HG02759 (cell line): ENCODE measurements around the gene UGT1A8.
"Not testable (repeated sequence)": the region's sequence is repeated elsewhere in the genome, so short reads cannot be mapped to it uniquely, and the experiment has no call there.

Experiments
- ATAC-seq: cut with Tn5 transposase; IDR thresholded peaks from one replicate; pipeline ENCODE4 v1.9.1; 2021; ENCODE audit warnings: mild to moderate bottlenecking, moderate library complexity; ENCODE audit not compliant: unreplicated experiment

The UGT1A8 gene

DNA sequence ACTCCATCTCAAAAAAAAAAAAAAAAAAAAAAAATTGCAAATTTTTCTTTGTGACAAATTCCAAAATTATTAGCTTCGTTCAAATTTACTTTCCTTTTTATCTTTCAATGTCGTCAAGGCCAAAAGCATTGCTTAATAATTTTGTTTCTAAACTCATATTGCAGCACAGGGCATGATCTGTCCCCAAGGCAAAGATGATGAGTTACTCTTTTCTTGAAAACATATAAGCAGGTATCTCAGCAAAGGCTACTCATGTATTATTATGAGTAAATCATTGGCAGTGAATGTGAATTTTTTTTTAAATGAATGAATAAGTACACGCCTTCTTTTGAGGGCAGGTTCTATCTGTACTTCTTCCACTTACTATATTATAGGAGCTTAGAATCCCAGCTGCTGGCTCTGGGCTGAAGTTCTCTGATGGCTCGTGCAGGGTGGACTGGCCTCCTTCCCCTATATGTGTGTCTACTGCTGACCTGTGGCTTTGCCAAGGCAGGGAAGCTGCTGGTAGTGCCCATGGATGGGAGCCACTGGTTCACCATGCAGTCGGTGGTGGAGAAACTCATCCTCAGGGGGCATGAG lies 64.2 kb downstream of the UGT1A8 start, which contains the start of gene UGT1A7:
Gene UGT1A7, plus strand, starts transcription at position 381 of the 579 bp plus-strand sequence. Its CDS starts 37 bp downstream, at position 418.
- ATAC-seq = no peak

DNA sequence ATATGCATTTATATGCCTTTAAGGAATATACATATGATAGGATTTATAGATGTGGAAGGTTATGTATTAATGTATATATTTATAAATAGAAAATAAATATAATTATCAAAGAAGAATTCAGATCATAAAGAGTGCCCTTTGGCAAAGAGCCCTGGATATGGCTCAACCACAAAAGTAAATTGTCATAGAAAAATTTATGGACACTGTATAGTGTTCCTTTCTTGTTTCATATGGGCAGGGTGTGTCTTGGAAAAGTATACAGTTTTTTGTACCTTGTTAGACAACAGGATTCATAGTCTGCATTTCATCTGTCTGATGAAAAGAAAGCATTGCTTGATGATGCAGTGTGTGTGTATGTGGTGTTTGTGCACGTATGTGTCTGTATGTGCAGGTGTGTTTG lies 67.2 kb downstream of the UGT1A8 start:
- no peak for ATAC-seq

DNA sequence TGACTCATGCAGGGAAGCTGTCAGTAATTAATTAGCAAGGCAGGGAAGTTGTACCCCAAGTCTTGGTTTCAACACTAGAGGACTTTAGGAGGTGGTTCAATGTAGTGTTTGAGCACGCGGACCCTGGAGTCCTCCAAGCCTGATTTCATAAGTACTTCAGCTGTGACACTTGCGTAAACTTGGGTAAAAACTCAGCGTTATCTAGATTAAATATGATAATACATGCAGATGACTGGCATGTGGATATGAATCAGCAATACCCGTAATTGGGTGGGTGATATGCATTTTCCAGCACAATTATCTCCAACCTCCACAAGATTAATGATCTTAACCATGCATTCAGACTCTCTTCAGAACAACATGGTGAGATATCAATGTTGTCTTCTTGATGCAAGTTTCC lies 69.5 kb downstream of the UGT1A8 start:
- ATAC-seq = no peak

DNA sequence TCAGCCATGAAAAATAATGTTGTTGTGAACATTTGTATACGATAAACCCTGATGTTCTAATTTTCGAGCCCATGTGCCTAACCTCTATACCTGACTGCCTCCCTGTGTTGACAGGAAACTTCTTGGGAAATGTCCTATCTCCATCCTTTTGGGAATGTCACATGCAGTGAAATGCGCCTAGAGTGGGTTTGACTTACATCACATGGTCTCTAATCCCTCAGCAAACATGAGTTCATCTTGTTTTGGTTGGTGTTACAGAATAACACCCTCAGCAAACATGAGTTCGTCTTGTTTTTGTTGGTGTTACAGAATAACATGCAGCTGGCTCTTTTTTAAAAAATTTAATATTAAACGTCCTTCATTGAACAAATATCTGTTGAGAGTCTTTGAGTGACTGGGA lies 70.9 kb downstream of the UGT1A8 start:
- ATAC-seq = no peak

DNA sequence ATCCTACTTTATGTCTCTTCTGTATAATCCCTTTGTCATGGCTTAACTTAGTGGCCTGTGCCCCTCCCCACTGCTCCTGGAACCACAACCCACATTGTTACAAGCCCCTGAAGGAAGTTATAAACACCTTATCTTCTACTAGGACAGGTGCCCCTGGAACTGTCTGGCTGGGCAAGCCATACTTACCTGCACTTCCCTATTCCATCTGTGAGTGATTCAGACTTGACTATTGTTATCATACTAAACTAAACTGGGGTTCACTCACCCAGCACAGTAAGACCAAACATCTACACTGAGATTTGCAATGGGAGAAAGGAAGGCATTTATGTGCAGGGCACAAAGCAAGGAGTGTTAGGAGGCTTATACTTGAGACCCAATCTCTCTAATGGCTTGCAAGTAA lies 71.6 kb downstream of the UGT1A8 start:
- ATAC-seq = no peak

DNA sequence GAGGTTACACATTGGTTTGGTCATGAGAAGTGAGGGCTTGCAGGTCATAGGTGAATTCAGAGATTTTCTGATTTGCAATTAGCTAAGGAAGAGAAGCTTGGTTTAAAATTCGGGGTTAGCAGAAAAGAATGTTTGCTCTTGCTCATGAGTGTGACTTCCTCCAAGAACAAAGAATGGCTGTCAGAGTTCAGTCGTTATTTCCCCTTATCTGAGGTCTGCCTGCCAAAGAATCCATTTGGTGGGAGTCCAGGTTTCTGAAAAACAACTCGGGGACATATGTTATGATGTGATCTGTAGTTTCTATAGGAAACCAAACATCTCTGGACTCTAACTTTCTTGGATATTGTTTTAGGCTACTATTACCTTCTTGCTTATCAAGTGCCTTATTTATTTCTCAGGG lies 72.1 kb downstream of the UGT1A8 start:
- ATAC-seq = no peak

DNA sequence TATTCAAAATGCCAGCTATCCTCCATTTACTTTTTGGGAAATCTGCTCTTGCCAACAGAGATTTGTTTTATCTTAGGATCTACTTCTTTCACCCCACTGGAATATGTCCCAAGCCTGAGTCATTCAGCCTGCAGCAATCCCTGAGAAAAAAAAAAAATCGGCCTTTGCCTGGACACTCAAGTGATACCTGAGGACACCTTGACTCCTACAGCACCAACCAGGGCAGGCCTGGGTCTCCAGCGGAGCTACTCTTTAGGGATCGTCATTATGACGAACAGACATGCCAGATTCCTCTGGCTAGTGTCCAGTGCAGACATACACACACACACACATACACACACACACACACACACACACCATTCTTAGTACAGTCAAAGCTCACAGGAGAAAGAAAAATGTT lies 73.0 kb downstream of the UGT1A8 start:
- ATAC-seq = no peak

DNA sequence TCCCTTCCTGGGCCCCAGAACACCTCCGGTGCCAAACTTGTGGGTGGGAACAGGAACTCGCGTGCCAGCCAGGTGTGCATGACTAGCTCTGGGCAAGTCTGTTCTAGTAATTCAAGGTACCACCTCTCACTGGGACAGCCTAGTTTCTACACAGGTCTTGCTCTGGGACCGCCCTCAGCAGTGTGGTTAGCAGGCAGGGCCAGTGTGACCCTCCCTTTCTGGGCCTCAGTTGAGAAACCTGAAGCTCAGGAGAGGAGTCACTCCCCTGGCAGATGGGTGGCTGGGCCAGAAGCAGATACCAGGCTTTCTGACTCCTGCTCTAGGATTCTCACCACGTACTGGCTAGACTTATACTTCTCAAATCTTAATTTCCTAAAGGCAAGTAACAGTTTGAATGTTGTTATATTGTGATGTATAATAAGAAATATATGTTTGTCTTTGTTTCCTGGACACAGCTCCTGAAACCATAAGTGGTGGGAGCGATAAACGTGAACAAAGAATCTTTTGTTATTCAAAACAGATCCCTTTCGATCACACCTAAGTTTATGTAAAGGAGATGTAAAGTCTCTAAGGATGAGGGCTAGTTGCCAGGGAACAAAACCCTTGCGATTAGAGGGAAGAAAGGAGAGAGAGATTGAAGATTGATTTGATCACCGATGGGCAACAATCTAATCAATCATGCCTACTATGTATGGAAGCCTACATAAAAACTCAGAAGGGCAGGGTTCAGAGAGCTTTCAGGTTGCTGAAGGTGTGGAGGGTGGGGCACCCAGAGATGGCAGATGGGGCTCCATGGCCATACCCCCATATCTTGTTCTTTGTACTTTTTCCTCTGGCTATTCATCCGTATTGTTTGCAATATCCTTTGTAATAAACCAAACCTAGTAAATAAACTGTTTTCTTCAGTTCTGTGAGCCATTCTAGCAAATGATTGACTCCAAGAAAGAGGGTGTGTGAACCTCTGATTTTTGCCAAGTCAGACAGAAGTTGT lies 74.3 kb downstream of the UGT1A8 start:
- no peak for ATAC-seq

DNA sequence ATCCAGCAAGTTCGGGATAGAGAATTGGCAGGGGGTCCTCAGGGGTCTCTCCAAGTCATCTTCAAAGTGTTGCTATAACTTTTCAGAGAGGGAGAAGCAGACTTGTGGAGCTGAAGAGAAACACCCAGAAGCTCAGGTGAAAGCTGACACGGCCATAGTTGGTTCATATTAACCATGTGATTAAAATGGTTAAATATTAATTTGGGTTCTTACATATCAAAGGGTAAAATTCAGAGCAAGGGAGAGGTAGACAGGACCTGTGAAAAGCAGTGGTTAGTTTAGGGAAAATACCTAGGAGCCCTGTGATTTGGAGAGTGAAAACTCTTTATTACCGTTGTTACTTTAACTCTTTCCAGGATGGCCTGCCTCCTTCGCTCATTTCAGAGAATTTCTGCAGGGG lies 75.2 kb downstream of the UGT1A8 start, which contains the start of gene UGT1A6:
Gene UGT1A6, plus strand, starts transcription at position 243 of the 400 bp plus-strand sequence. Its CDS starts 115 bp downstream, at position 358.
- no peak for ATAC-seq

DNA sequence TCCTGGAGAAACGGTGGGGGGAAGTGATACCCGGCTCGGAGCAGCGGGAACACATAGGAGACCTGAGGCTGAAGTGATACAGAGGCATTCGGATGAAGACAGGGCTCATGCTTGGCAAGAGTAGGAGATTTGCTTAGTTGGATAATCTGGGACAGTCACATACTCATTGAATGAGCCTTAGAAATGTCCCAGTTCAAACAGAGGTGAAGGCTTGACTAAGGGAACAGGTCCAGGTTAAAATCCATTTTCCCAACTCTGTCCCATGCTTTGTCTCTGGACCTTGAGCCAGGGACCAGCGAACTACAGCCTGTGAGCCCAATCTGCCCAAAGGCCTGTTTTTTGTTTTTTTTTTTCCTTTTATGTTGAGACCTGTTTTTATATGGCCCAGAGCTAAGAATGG lies 76.5 kb downstream of the UGT1A8 start:
- ATAC-seq = no peak

DNA sequence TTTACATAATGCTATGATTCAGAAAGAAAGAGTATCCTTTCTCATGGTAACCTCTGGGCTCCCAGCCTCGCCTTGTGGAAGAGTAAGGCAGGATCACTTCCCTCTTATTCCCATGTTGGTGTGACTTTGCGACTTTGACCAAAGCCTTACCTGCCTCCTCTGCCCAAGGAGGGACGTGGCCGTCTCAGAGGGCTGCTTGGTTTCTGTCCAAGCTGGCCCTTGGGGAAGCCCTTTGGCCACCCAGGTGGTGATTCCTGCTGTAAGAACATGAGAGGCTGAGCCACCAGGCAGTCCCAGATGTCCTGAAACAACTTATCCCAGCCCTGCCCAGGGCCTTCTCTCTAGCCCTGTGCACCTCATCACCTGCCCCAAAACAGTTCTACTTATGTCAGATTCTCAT lies 81.3 kb downstream of the UGT1A8 start:
- ATAC-seq = no peak

DNA sequence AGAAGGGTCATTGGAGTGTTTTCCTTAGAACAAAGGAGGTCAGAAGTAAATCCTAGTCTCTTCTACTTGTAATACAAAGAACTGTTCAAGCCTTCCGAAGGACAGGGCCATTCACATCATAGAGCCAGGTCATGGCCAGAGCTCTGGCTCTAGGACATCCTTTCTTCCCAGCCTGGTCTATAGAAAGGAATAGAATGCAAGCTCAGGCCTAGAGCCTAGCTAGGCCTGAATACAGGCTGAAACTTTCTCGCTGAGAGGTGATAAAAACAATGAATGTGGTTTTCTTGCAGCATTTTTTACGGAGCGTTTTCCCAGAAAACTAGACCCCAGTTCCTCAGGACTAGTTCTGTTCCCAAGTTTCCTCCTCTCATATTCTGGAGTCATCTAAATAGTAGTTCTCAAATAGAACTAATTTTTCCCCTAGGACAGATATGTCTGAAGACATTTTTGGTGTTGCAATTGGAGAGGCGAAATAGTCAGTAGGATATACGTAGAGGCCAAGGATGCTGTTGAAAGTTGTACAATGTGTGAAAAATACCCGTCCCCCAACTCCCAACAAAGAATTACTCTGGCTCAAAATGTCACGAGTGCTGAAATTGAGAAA lies 82.1 kb downstream of the UGT1A8 start:
- ATAC-seq = no peak

DNA sequence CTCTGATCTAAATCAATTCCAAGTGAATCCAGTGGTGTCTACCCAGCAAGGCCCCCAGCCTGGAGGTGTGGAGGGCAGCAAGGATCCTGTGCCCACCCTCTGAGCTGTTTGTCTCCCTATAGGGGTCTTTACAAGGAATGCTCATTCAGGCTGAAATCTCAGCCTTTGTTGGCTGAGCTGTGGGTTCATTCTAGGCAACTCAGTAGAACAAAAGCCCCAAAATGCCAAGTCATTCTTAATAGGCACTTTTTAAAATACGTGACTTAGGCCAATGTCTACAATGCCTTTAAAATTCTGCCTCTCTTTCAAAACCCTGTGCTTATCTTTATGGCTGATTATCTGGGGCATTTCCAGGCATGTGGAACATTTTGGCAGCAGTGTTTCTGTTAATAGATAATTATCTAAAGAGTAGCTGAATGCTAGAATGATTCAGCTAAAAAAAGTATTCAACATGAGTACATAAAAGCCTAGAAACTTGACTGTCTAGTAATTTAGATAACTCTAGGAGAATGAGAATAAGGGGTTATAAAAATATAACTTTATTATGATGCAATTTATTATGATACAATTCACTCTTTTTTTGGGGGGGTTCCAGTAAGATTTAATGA lies 82.7 kb downstream of the UGT1A8 start:
- no peak for ATAC-seq

DNA sequence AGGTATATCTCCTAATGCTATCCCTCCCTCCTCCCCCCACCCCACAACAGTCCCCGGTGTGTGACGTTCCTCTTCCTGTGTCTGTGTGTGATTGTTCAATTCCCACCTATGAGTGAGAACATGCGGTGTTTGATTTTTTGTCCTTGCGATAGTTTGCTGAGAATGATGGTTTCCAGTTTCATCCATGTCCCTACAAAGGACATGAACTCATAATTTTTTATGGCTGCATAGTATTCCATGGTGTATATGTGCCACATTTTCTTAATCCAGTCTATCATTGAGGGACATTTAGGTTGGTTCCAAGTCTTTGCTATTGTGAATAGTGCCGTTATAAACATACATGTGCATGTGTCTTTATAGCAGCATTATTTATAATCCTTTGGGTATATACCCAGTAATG lies 83.4 kb downstream of the UGT1A8 start:
- ATAC-seq = not testable (repeated sequence)

DNA sequence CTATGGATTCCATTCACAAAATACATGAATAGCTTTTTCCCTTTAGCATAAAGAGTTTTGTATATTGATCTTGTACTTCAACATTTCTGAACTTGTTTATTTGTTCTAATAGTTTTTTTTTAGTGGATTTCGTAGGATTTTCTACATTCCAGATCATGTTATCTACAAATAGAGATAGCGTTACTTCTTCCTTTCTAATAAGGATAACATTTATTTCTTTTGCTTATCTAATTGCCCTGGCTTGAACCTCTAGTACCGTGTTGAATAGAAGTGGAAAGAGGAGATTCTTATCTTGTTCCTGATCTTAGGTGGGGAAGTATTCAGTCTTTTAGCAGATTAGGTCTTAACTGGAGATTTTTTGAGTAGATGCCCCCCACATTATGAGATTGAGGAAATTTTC lies 84.8 kb downstream of the UGT1A8 start:
- no peak for ATAC-seq

DNA sequence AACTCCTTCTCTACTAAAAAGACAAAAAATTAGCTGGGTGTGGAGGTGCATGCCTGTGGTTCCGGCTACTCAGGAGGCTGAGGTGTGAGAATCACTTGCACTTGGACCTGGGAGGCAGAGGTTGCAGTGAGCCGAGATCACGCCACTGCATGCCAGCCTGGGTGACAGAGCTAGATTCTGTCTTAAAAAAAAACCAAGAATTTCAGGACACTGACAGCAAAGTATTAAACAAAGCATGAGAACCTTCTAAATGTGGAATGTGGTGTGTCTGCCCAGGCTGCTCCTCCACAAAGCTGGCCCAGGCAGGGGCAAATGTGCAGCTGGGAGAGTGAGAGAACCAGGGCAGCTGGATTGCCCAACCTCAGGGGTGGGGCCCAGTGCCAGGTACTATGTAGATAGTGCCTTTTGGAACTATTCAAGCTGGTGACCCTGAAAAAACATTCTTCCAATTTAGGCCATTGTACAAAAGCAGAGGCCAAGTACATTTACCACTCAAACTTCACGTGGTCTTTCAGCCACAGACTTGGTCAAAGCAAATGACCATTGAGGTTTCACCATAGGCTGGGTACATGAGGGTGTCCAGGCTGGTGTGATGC lies 88.6 kb downstream of the UGT1A8 start:
- ATAC-seq = no peak

DNA sequence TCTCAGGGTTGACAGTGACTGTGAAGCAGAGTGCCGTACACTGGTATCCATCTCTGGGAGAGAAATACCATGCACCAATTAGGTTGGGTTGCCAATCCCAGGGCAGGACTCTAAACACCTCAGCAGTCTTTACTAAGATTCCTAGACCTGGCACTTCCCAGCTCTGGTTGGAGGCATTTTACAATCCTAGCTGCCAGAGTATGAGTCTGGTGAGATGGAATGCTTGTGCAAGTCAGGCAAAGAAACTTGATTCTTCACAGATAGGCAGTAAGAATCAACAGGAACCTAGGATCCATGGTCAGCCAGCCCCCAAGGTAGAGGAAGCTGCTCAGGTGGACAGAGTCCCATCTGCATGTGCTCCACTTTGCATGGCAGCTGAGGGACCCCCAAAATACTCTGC lies 89.3 kb downstream of the UGT1A8 start:
- ATAC-seq = no peak

DNA sequence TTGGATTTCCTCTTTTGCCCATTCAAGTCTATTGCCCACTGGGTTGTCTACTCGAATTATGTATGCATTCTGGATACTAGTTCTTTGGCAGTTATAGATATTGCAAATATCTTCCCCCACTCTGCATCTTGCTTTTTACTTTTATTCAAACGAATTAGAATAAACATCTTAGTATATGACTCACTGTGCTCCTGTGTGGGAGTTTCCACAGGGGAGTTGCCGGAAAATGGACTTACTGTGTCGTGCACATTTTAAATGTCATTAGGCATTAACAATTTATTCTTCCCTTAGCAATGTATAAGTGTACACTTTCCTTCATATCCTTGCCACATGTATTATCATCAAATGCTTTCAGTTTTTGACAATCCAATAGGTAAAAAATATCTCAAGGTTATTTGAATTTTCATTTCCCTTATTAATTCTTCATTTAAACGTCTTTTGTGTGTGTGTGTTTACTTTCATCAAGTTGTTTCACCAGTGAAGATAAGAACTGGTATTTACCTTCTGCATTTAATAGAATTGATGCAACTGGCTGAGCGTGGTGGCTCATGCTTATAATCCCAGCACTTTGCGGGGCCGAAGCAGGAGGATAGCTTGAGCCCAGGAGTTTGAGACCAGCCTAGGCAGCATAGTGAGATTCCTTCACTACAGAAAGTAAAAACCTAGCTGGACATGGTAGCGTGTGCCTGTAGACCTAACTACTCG lies 90.7 kb downstream of the UGT1A8 start:
- ATAC-seq = no peak

DNA sequence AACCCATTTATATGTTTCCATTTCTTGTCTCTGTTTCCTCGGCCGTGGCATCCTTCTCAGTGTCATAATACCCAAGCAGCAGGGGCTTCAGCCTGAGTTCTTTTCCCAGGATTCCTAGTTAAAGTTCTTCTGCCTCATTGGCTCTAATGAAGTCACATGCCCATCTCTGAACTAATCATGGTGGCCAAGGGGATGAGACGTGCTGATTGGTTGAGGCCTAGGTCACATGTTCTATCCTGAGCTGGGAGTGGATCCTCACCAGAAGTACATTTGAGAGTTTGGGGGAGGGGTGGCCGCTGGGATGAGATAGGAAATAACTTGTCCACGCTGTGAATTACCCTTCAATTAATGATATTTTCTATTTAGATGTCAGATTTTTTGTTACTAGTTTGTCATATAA lies 91.5 kb downstream of the UGT1A8 start:
- ATAC-seq = no peak

DNA sequence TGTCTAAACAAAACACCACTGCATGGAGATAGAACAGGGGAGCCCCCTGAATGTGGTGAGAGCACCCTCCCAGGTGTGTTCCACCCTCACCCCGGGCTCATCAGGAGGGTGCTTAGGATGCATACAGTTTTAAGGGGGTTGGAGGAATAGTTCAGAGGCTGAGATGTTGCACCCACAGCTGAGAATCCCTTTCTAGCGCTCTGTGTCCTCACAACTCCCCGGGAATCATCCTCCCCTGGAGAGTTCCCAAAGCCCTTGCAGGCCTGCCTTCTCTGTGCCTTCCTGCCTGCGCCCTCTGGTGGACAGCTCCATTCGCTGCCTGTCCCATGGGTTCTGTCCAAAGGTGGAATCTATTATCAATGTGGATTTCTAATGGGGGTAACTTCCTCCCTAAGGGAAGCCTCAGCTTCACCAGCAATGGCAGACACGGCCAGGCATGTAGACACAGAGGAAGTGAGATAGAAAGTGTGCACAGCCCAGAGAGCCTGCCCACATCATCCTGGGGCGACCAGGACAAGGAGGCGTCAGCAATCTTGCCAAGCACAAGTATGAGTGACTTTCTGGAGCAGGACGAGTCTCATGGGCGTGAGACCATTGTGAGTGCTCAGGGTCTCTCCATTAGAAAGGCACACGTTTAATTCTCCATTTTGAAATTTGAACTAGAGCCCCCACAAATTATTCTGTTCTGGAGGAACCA lies 94.0 kb downstream of the UGT1A8 start:
- ATAC-seq = no peak
